BE2C (cell line): ENCODE data around the gene SOX5.
A peak's percentile ranks its signal among the peaks of the same experiment; 100 is the strongest.

Source experiments
- DNase-seq: peaks from one replicate; pipeline ENCODE4 v3.0.0-alpha.2; 2020
- H3K27me3 ChIP-seq: fragments of 250-450 bp; sonication (Bioruptor Pico); 2 replicates; pipeline ENCODE4 v1.5.1; 2020; ENCODE audit warnings: mild to moderate bottlenecking
- H3K36me3 ChIP-seq: fragments of 250-450 bp; sonication (Bioruptor Pico); 2 replicates; pipeline ENCODE4 v1.5.1; 2020; ENCODE audit warnings: mild to moderate bottlenecking
- H3K4me1 ChIP-seq: fragments of 250-450 bp; sonication (Bioruptor Pico); 2 replicates; pipeline ENCODE4 v1.5.1; 2020
- H3K4me3 ChIP-seq: 2 replicates; pipeline ENCODE4 v1.5.1; 2011; ENCODE audit warnings: low read depth, low read length
- H3K9me3 ChIP-seq: fragments of 250-450 bp; sonication (Bioruptor Pico); 2 replicates; pipeline ENCODE4 v1.5.1; 2020
- CTCF ChIP-seq: IDR thresholded peaks from 2 replicates; pipeline ENCODE4 v1.5.1; 2012; ENCODE audit warnings: mild to moderate bottlenecking, low read depth, low read length

Gene SOX5

GRCh38 chr12:23952071-23952470 is 2.6 kb upstream of the SOX5 start:
- Histone ChIP-seq H3K4me1 (no peaks in the 10 kb centered on the region), H3K9me3 (no peaks in the 10 kb centered on the region), H3K4me3 (no peak overlapping the region), H3K36me3 (no peaks in the 10 kb centered on the region), H3K27me3 (peaks cover 7% of the 10 kb centered on the region)
- no peak for DNase-seq
- TF ChIP-seq CTCF: no peak

GRCh38 chr12:23950775-23951451 is 1.4 kb upstream of the SOX5 start:
- no peak for DNase-seq
- H3K4me3 ChIP-seq: peak overlapping the region; percentile 48
- H3K27me3 ChIP-seq: peaks cover 7% of the 10 kb centered on the region
- H3K4me1 ChIP-seq: no peaks in the 10 kb centered on the region
- no peak for TF ChIP-seq CTCF
- H3K9me3 ChIP-seq: no peaks in the 10 kb centered on the region
- H3K36me3 ChIP-seq: no peaks in the 10 kb centered on the region

GRCh38 chr12:23950210-23950774 is 822 bp upstream of the SOX5 start:
- no peak for TF ChIP-seq CTCF
- peak overlapping the region; percentile 48 for H3K4me3 ChIP-seq
- H3K27me3 ChIP-seq: peaks cover 7% of the 10 kb centered on the region
- DNase-seq: no peak
- no peaks in the 10 kb centered on the region for H3K36me3 ChIP-seq
- H3K4me1 ChIP-seq: no peaks in the 10 kb centered on the region
- H3K9me3 ChIP-seq: no peaks in the 10 kb centered on the region

- DNase-seq: no peak
- Histone ChIP-seq H3K9me3 (no peaks in the 10 kb centered on the region), H3K36me3 (no peaks in the 10 kb centered on the region), H3K4me3 (no peak overlapping the region), H3K27me3 (peaks cover 7% of the 10 kb centered on the region), H3K4me1 (no peaks in the 10 kb centered on the region)
- no peak for TF ChIP-seq CTCF
Measured at GRCh38 chr12:23948291-23948690, 1.2 kb downstream of the SOX5 start.

- Histone ChIP-seq H3K9me3 (no peaks in the 10 kb centered on the region), H3K36me3 (no peaks in the 10 kb centered on the region), H3K4me1 (no peaks in the 10 kb centered on the region), H3K4me3 (no peak overlapping the region), H3K27me3 (peaks cover 7% of the 10 kb centered on the region)
- DNase-seq: no peak
- no peak for TF ChIP-seq CTCF
Measured at GRCh38 chr12:23947395-23947794, 2.1 kb downstream of the SOX5 start.

GRCh38 chr12:23945249-23945648 is 4.2 kb downstream of the SOX5 start:
- no peak for DNase-seq
- no peak for TF ChIP-seq CTCF
- Histone ChIP-seq H3K27me3 (peaks cover 7% of the 10 kb centered on the region), H3K9me3 (no peaks in the 10 kb centered on the region), H3K4me3 (no peak overlapping the region), H3K36me3 (no peaks in the 10 kb centered on the region), H3K4me1 (no peaks in the 10 kb centered on the region)
